NCI-H146 treated with DMSO at 0.1 percent for 48 hours (cell line): Measurements from ENCODE around the gene CAPS2.
A peak's percentile ranks its signal among the peaks of the same experiment; 100 is the strongest.
"Not testable (repeated sequence)": the region's sequence is repeated elsewhere in the genome, so short reads cannot be mapped to it uniquely, and the experiment has no call there.

Source experiments
- DNase-seq: peaks from one replicate; lab custom pipeline; 2025; ENCODE audit not compliant: unreplicated experiment; lab: John Stamatoyannopoulos, UW

CAPS2 gene

GRCh38 chr12:75329918-75330826 lies at the start of gene CAPS2:
CAPS2 (minus strand) TSS chr12:75330324; CDS start chr12:75326498, 3,826 bp downstream.
- DNase-seq: peak; percentile 57

DNA sequence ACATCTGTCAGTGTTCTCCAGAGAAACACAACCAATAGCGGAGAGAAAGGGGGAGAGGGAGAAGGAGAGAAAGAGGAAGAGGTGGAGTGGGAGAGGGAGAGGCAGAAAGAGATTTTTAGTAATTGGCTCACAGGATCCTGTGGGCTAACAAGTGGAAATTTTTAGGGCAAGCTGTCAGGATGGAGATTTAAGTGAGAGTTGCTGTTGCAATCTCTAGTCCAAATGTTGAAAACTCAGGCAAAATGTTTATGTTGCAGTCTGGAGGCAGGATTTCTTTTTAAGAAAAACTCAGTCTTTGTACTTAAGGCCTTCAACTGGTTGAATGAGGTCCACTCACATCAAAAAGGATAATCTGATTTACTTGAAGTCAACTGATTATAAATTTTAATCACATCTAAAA lies 48.2 kb upstream of the CAPS2 start:
- no peak for DNase-seq

DNA sequence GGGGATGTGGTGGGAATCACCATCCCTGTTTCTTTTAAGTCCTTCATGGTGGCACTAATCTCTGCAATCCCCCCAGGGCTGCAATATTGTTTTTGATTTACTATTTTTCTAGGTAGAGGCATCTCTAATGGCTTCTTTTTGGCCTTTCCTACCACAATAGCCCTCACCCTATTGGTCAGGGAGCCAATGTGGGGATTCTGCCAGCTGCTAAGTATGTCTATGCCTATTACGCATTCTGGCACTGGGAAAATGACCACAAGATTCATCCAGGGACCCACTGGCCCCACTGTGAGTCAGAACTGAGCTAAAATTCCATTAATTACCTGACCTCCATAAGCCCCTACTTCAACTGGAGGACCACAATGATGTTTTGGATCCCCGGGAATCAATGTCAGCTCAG lies 44.8 kb upstream of the CAPS2 start:
- DNase-seq: no peak

DNA sequence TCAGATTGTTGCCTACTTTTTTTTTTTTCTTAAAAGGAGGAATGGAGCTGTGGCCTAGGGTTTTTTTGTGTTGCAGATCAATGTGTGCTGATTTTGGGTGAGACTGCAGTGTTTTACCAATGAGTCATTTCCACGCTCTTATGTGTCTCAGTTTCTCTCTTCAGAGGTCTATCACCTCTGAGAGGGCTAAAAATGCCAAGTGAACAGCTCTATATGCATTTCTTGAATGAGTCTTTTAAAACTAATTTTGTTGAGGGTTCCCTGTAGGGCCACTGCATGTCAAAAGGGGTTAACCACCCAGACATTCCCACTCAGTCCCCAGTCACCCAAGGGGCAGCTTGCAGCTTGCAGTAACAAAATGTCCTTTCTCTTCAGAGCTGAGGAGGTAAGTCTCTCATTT lies 36.5 kb upstream of the CAPS2 start:
- DNase-seq: no peak

GRCh38 chr12:75364919-75365318 lies 34.8 kb upstream of the CAPS2 start:
- DNase-seq: no peak

GRCh38 chr12:75361408-75361807 lies 31.3 kb upstream of the CAPS2 start:
- DNase-seq: no peak

DNA sequence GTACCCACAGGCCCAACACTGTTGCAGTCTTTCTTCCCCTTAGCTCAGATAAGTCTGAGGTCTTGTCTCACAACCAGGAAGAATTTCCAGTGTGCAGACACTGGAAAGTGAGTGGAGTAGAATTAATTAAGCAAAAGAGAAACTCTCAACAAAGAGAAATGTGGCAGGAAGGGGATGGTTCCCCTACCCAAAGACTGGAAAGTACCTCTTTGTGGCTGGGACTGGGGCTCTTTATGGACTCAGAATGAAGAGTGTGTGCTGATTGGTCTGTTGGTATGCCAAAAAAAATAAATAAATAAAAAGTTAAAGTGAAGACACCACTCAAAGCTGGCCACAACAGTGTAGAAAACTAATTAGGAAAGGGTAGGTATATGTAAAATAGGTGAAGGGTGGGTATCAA lies 30.8 kb upstream of the CAPS2 start:
- no peak for DNase-seq

- no peak for DNase-seq
These were observed 23.9 kb upstream of the CAPS2 start for GRCh38 chr12:75354011-75354410.

GRCh38 chr12:75350413-75350812 lies 20.3 kb upstream of the CAPS2 start:
- DNase-seq: no peak

GRCh38 chr12:75349946-75350345 lies 19.8 kb upstream of the CAPS2 start:
- no peak for DNase-seq

- DNase-seq: not testable (repeated sequence)
These were observed 16.1 kb upstream of the CAPS2 start for GRCh38 chr12:75346215-75346614.

DNA sequence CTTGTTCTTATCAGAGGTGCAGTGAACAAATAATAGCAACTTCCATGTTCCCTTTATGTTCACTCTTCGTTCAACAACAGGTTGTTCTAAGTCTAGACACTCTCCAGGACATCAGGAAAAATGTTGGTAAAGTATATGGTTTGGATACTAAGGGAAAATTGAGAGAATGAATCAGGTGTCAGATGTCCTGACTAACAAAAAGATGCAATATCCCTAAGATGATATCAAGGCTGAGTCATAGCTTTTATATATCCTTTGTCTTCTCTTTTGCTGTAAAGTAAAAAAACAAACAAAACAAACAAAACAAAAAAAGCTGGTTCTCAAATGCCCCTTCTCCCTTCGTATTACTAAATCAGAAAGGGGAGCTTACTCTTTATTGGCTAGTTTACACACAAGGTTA lies 15.4 kb upstream of the CAPS2 start:
- DNase-seq: no peak

- no peak for DNase-seq
These were observed 11.7 kb upstream of the CAPS2 start for GRCh38 chr12:75341873-75342272.

GRCh38 chr12:75337905-75338304 lies 7.8 kb upstream of the CAPS2 start:
- DNase-seq: no peak

- peak; percentile 81 for DNase-seq
These were observed 4.4 kb upstream of the CAPS2 start, which contains the start of gene GLIPR1L1 for GRCh38 chr12:75334384-75335030. GLIPR1L1 (plus strand) TSS chr12:75334670; CDS start chr12:75334729, 59 bp downstream.

DNA sequence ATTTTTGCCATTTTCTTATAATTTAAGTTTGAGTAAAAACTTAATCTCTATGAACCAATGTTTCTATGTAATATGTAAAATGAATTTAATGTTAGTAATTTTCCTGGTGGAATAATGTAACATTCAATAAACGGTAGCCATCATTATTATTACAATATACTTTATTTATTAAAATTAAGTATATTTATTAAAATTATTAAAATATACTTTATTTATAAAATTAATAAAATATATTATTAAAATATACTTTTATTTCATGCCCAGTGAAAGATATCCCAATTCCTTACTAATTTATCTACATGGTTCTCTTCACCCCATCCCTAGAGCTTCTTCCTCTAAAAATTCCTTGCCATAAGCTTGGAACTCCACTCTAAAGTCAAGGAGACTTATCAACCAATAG lies 2.5 kb downstream of the CAPS2 start:
- DNase-seq: no peak

DNA sequence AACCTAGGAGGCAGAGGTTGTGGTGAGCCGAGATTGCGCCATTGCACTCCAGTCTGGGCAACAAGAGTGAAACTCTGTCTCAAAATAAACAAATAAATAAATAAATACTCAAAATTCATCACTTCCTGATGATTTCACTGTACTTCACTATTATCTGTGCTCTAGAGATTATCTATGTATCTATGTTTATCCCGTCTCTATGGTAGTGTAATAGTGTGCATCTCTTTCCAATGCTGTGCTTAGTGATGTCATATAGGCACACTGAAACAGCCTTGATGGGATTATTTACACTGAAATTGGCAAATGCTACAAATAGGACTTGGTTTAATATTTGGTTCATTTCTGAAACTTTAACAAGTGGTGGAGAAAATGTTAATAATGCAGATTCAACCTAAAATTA lies 6.5 kb downstream of the CAPS2 start:
- no peak for DNase-seq

DNA sequence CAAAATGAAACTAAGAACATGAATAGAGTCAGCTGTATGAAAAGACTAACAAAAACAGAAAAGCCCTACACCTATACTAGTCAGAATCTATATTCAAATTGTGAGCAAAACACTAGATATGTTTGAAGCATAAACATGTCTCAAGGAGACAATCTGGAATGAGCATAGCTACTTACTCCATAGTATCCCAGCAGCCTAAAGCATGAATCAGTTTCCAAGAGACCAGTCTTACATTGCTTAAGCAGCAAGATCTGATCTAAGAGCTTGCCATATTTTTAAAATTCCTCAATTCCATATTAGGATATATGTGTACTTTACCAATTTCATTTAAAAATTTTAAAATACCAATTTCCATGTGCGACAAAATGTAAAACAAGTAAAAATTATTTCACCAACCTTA lies 7.7 kb downstream of the CAPS2 start:
- DNase-seq: no peak

DNA sequence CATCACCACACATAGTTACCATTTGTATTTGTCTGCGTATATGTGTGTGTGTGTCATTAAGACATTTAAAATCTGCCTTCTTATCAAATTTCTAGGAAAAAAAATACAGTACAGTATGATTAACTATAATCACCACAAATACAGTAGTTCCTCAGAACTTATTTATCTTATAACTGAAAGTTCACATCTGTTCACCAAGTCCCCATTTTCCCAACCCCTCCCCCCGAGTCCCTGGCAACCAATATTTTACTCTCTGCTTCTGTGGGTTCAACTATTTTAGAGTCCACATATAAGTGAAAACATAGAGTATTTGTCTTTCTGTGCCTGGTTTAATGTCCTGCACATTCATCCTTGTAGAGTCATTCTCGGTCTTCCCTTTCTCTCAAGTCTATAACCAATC lies 12.3 kb downstream of the CAPS2 start:
- no peak for DNase-seq

DNA sequence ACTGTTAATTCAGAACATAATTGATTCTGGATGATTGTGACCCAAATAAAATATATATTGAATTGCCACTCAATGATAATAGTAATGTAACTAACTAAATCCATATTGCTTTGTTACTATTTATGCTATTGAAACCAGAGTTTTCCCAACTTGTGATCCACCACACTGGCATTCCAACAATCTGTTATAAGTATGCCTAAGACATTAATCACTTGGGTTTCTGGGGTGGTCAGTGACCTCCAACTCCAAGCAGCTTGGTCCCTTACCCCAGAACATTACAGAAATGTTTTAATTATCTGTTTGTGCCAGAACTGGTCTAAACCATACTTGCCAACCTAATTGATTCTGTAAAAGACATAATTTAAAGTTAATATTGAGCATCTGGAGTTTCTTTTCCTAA lies 14.6 kb downstream of the CAPS2 start:
- DNase-seq: no peak

DNA sequence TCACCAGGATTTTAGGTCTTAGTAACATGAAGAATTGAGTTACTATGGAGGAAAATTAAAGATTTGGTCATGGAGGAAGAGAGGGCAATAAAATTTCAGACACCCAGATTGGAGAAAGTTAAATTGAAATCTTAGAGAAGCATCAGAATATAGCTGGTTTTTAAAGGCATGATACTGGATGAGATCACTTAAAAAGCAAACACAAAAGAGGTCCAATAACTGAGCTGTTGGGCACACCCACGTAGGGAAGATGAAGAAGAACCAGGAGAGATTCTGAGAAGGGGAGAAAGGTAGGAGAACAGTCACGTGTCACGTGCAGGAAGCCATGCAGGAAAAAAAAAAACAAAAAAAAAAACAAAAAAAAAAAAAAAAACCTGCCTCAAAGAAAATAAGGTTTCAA lies 18.8 kb downstream of the CAPS2 start:
- DNase-seq: no peak

DNA sequence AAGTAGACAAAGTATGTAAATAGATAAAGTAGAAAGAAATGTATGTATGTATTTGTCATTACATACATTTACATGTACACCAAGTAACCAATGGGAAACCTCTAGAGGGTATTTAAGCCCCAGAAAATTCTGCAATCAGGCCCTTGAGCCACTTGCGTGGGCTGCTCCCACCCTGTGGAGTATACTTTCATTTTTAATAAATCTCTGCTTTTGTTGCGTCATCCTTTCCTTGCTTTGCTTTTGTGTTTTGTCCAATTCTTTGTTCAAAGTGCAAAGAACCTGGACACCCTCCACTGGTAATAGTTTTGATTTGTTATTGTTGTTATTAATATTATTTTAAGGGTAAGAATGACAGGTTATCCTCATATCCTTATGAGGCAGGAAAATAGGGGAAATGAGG lies 21.8 kb downstream of the CAPS2 start:
- no peak for DNase-seq
